GM23248 (cell line): ENCODE measurements around the gene ASCL1.

Experiments
- EZH2 ChIP-seq: fragments of 200-600 bp; sonication (generic); IDR thresholded peaks from 2 replicates; pipeline ENCODE4 v1.6.1; 2018; ENCODE audit warnings: antibody characterized with exemption, mild to moderate bottlenecking; ENCODE audit not compliant: insufficient read depth, poor library complexity, severe bottlenecking
- EZH2phosphoT487 ChIP-seq: fragments of 200-600 bp; sonication (generic); IDR thresholded peaks from 2 replicates; pipeline ENCODE4 v1.6.1; 2018; ENCODE audit warnings: antibody characterized with exemption, moderate library complexity, mild to moderate bottlenecking, low read depth; ENCODE audit not compliant: insufficient read depth

DNA sequence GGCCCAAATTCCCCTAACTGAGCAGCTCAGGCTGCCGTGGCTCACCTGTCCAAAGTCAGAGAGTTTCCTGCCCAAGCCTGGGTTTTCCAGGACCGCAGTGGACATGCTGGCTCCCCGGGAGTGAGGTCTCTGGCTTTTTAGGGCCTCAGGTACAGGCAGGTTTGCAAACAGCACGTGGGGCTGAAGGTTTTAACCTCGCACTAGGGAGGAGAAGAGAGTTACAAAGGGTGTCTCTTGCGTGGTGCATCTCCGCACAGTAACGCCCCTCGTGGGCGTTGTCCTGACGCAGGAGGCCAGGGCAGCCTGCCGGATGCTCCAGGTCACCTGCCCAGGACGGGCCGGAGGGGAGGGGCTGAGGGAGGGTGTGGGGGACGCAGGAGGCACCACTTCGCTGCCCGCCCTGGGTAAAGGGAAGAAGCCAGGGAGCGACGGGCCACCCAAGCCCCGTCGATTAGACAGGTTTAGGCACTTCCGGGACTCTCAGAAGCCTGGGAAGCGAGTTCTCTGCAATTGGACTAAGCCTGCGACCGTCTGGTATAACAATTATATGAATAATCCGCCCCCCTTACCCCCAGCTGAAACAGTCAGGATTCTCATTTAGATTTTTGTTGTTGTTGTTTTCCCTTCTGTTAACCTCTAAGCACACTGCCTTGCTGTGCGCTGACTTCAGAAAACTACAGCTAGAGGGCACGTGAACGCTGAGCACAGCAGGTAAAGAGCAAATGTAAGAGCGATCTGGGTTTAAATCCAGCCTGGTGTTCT lies 40.3 kb upstream of the ASCL1 start, which contains the start of gene PAH:
- no peak for TF ChIP-seq EZH2phosphoT487
- TF ChIP-seq EZH2, result no peak
